Lower leg skin (tissue), 3 donors: ENCODE data around the gene NBPF8.
"Not testable (repeated sequence)": the region's sequence is repeated elsewhere in the genome, so short reads cannot be mapped to it uniquely, and the experiment has no call there.

Source experiments
- CTCF ChIP-seq, 3 donors: fragments of 450-650 bp; IDR thresholded peaks; one replicate each; pipeline ENCODE4 v1.5.1; 2016; ENCODE audit warnings: antibody characterized with exemption in 3 of 3, mild to moderate bottlenecking in 3 of 3, moderate library complexity in 2 of 3
- POLR2A ChIP-seq, 2 donors: fragments of 450-650 bp; IDR thresholded peaks; one replicate each; pipeline ENCODE4 v1.6.1; 2016 to 2017; ENCODE audit warnings: antibody characterized with exemption in 2 of 2, mild to moderate bottlenecking in 1 of 2, moderate library complexity in 1 of 2

GRCh38 chr1:120425063-120425462 lies 10.2 kb downstream of the NBPF8 start:
- not testable (repeated sequence) for TF ChIP-seq CTCF, POLR2A (IDR thresholded peaks at IDR 0.05)
